Measurements from ENCODE around the gene GSAP.

GSAP gene

DNA sequence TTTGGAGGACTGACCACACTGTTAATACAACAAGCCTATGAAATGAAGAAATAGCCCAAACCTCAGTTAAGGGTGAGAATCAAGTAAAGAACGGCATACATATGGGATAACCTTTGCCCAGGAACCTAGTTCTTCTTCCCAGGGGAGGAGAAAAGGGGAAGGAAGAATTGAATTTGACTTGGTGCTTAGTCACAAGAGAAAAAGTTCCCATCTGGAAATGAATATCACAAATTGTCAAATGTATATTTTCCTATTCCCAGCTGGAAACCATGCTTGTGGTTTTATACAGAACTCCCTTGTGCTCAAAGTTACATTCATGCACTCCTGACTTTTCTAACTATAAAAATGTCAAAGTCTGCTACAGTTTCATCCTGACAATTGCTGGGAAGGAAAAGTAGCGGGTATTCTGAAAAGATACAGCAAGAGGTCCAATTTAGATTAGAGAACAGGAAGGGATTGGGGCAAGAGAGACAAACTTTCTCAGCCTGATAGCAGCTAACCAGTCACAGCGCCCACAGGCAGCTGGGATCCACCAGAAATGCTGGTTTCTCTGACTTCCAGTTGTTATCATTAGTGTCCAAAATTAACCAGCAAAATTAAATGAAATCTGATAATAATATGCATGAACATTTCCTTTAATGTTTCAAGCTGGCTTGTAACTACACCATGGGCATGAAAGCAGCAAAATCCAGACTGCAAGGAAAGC lies 18.6 kb upstream of the GSAP start:
- no peak for DNase-seq

DNA sequence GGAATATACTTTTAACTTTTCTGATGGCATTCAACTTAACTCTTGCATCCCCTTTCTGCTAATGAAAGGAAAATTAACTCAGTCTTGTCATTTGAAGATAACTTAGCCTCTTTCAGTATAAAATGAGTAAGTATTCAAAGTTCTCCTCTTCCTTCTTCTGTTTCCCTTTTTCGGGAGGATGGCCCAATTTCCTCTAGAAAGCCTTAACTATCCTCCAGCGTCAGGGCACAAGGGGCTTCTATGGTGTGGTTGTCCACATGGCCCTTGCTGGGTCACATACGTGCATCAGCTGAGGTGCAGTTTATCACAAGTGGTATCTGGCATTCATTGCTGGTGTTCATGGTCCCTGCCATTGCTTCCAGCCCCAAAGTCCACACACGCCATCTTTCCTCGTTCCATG lies 17.8 kb upstream of the GSAP start:
- no peak for DNase-seq

DNA sequence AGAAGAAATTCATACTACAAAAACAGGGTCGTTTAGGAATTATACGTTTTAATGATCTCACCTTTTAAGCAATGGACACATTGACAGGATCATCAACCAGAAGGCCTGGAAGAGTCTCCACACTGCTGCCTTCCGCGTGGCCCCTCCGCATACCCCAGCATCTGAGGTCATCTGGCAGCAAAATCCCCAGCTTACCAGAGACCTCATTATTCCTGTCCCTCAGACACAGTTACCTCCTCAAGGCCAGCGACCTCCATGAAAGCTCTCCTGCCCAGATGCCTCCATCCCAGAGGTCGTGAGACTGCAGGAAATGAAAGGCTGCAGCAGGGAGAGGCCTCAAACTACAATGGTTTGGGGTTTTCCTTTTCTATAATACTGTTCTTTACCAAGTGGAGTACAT lies 14.8 kb upstream of the GSAP start:
- no peak for DNase-seq

- no peak for DNase-seq
Measured at GRCh38 chr7:77428777-77429231, 12.7 kb upstream of the GSAP start.

- peak in 1 of 2 experiments; percentile 8 for DNase-seq
Measured at GRCh38 chr7:77427996-77428603, 12.0 kb upstream of the GSAP start.

GRCh38 chr7:77426521-77427051 lies 10.4 kb upstream of the GSAP start:
- DNase-seq = no peak

- no peak for DNase-seq
Measured at GRCh38 chr7:77426052-77426404, 9.9 kb upstream of the GSAP start.

DNA sequence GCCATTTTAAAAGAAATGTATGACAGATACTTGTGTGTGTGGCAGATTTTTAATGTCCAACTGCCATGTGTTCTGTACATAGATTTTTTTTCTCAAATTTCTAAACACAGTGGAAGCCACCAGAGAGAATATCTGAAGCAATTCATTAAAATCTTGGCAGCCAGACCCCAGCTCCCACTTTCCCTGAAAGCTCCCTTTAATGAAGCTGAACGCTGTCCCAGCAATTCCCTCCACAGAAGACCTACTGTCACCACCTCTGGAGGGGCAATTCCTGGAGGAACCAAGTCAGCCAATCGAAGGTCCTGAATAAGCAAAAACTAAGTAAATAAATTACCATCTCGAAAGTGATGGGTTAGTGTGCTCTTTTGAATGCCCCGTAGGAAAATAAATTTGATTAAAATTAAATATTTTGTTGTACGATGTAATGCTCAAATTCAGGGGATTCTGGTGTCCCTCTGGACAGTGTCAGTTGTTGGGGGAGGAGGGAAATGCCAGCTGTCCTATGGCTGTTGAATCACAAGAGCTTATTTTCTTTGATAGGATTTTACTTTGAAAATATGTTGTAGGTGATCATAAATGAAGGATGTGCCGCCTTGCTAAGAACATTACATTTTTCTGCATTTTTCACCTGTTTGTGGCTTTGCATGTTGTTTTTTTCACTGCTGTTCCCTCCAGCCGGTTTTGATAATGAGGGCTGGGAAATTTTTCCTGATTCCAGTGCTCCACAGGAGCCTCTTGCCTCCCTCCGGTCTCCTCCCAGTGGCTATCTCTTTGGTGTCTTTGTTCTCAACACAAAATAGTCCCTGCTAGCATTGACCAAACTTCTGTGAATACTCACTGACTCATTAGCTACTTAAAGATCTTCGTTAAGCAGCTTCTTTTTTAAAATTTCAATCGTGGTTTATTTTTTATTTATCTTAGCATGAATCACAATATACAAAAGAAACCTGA lies 9.2 kb upstream of the GSAP start:
- no peak for DNase-seq

DNA sequence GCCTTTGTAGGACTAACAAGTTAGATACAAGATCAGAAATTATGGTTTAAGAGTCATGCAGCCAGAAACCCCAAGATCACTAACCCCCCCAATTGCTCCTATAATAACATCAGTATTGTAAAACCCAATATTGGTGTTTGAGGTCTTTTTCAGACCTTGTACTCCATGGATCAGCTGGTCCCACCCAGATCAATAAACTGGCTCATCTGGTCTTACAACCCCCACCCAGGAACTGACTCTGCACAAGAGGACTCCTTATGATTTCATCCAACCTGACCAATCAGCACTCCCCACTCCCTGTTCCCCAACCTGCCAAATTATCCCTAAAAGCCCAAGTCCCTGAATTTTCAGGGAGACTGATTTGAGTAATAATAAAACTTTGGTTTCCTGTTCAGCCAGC lies 6.4 kb upstream of the GSAP start:
- no peak for DNase-seq

GRCh38 chr7:77420986-77421672 lies 5.0 kb upstream of the GSAP start:
- no peak for DNase-seq

GRCh38 chr7:77420438-77420837 lies 4.3 kb upstream of the GSAP start:
- no peak for DNase-seq

GRCh38 chr7:77419102-77419501 lies 3.0 kb upstream of the GSAP start:
- no peak for DNase-seq

DNA sequence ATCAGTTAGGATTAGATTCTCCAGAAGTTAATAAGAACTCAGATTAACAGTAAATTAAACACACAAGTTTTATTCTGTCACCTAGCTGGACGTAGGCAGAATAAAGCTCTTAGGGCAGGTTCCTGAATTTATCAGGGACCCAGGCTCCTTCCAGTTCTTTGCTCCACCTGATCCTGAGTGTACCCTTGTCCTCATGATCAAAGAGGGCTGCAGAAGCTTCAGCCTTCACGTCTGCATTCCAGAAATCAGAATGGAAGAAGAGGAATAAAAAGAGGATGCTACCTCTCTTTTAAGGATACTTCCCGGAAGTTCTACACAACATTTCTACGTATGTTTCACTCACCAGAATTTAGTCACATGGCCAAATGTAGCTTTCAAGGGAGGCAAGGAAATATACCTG lies 1.7 kb upstream of the GSAP start:
- no peak for DNase-seq

GRCh38 chr7:77416621-77417371 lies 647 bp upstream of the GSAP start:
- DNase-seq = no peak

- peak; percentile 3 to 11 for DNase-seq
Measured at GRCh38 chr7:77415476-77415822, 700 bp downstream of the GSAP start.

DNA sequence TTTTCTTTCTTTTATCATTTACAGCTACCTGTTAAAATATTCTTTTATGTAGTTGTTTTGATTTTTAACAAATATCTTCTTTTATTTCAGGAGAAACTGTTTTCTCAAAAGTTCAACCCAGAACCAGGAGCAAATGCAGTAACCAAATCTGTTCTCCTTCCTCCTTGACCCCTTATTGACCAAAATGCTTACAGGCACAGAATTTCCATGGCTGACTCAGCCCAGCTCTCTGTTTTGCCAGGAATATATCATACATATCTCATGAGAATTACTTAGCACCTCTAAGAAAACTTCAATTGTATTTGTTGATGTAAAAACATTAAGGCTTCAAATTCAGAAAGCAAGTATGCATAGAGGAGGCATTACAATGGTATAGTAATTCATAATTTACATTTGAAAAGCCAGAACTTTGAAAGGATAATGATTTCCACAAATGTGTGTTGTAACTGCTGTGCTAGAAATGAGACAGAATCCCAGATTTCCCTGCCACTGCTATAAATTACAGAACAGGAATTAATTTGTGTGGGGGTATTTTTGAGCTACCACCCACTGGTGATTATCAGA lies 2.2 kb downstream of the GSAP start:
- no peak for DNase-seq

DNA sequence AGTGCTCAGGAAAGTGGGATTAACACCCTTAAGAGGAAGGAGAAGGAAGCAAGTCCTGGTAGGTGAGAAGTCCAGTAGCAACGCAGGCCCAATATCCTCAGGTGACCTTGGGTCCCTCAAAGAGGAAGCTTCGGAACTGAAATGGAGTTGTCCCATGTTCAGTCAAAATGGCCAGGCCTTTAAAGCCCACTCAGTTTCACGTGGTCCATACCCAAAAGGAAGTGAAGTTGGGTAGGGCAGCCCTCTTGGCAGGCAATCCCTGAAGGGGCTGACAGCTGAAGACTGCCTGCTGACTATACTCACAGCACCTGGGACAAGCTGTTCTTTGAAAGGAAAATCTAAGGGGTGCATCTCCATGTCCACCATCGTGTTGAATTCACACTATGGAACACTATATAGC lies 3.0 kb downstream of the GSAP start:
- no peak for DNase-seq

DNA sequence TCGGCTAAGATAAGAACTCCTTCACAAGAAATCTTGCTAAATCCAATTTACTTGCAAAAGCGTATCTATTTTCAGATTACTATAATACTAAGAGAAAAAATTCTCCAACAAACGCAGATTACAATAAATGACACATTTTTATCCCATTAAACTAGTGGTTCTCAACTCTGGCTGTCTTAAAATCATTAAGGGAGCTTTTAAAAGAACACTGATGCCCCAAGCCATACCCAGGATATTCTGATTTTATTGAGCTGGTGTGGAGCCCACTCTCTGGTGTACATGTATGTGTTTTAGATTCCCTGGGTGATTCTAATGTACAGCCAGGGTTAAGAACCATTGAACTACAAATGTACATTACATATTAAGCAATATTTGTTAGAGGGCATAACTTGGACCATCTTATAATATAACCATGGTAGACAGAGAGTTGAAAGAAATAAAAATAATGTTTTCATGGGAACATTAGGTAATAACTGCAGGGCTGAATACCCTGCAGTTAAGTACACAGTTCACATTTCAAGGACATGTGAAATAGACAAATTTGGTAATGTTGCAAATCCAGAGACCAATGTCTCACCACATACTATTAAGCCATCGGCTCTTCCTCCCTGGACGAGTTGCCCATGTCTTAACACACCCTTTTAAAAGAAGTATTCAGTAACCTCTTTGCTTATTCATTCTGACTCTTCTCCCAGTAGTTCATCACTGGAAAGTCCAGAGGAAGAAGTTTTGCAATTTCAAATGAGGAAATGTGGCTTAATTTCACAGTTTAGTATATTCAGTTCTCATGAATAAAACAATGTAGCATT lies 6.2 kb downstream of the GSAP start:
- DNase-seq = no peak

- no peak for DNase-seq
Measured at GRCh38 chr7:77409005-77409738, 7.0 kb downstream of the GSAP start.

DNA sequence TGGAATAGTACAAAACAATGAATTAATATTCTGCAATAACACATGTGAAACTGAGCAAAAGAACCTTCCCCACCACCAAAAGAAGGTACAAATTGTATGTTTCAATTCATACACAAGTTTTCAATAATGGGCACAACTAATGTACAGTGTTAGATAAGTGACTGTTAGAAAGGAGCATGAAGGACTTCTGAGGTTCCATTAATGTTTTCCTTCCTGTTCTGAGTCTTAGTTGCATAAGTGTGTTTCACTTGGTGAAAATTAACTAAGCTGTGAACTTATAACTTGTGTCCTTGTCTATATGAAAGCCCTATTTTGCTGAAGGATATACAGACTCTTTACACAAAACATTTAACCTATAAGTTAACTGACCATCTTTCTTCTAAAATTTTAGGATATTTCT lies 8.2 kb downstream of the GSAP start:
- no peak for DNase-seq

Measured in stimulated activated CD4-positive, alpha-beta T cell treated with anti-CD3 and anti-CD28 coated beads, Interleukin-4, amount 100 ng/mL, for 4 hours (primary cell).